Fibroblast of villous mesenchyme (primary cell): Measurements from ENCODE around the gene TXLNA. TPM values are rescaled to one million over a fixed set of nuclear protein-coding genes. Genes with fewer than 3 reads are reported as not detected.

ENCODE experiments used
- DNase-seq: peaks from one replicate; pipeline ENCODE4 v3.0.0-alpha.2; 2010; ENCODE audit warnings: low read depth
- H3K4me3 ChIP-seq: 2 replicates; pipeline ENCODE4 v1.5.1; 2011; ENCODE audit warnings: low read depth, mild to moderate bottlenecking, low read length
- CTCF ChIP-seq: IDR thresholded peaks from 2 replicates; pipeline ENCODE4 v1.5.1; 2012; ENCODE audit warnings: low read depth, mild to moderate bottlenecking, low read length; ENCODE audit not compliant: insufficient read depth
- total RNA-seq: library from RNA; depleted of rRNA; stranded (reverse); fragments of >200 nt; gene quantifications from 2 replicates; pipeline ENCODE4 v1.2.3, GENCODE V29; 2012

TXLNA gene
- total RNA-seq, 1 donor, result 128 TPM

- peak; percentile 88 for TF ChIP-seq CTCF
- no peak overlapping the region for H3K4me3 ChIP-seq
- DNase-seq, result peak; percentile 65
Observed at GRCh38 chr1:32215629-32216480, 36.4 kb downstream of the TXLNA start.

GRCh38 chr1:32216566-32216965 is 37.1 kb downstream of the TXLNA start:
- no peak for TF ChIP-seq CTCF
- no peak for DNase-seq
- no peak overlapping the region for H3K4me3 ChIP-seq

- peak; percentile 75 for DNase-seq
- no peak overlapping the region for H3K4me3 ChIP-seq
- no peak for TF ChIP-seq CTCF
Observed at GRCh38 chr1:32219022-32219421, 39.5 kb downstream of the TXLNA start.

DNA sequence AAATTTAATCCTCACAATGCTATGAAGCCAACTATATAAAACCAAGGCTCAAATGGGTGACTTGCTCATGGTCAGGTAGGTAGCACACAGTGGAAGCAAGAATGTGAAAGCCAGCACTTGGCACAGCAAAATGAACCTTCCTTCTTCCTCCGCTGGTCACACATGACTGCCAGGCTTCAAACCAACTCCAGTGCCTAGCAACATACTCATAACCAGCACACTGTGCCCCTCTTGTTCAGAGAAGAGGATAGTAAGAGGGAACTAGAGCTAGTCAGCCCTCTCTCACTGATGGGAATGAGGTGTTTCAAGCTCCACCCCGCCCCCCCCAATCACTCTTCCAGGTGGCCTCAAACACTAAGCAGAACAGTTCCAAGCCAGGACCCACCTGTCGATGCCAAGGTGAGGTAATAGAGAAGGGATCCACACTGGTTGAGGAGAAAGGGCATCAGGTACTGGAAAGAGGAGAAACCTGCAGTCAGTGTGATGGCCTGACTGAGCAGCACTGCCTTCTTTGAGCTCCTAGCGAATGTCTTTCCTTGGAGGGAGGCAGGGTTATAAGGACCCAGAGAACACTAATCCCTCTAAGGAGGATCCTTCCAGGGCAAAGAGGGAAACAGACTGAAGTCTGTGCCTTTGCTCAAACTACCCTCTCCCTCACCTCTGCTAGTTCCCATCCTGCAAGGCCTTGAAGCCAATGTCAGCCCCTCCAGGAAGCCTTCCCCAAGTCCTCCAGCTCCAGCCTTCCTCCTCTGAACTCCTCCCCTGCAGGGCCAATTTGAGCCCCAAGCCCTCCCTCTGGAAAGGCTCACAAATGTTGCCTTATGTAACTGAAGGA is 41.5 kb downstream of the TXLNA start:
- peak overlapping the region; percentile 86 for H3K4me3 ChIP-seq
- no peak for TF ChIP-seq CTCF
- DNase-seq, result no peak

DNA sequence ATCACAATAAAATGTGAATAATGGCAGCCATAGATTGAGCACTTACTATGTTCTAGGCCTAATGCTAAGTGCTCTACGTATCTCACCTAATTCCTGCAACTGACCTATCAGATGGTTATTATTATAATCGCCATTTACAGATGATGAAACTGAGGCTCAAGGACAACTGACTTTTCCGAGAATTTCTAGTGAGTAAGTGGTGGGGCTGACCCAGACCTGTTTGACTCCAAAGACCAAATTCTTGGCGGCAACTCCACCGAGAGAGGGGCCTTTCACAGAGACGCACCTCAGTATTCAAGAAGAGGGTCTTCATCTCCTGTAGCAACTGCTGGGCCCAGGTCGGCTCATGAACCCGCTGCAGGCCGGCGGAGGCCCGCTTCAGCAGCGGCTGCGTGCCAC is 42.1 kb downstream of the TXLNA start:
- H3K4me3 ChIP-seq, result peak overlapping the region; percentile 86
- no peak for DNase-seq
- no peak for TF ChIP-seq CTCF

DNA sequence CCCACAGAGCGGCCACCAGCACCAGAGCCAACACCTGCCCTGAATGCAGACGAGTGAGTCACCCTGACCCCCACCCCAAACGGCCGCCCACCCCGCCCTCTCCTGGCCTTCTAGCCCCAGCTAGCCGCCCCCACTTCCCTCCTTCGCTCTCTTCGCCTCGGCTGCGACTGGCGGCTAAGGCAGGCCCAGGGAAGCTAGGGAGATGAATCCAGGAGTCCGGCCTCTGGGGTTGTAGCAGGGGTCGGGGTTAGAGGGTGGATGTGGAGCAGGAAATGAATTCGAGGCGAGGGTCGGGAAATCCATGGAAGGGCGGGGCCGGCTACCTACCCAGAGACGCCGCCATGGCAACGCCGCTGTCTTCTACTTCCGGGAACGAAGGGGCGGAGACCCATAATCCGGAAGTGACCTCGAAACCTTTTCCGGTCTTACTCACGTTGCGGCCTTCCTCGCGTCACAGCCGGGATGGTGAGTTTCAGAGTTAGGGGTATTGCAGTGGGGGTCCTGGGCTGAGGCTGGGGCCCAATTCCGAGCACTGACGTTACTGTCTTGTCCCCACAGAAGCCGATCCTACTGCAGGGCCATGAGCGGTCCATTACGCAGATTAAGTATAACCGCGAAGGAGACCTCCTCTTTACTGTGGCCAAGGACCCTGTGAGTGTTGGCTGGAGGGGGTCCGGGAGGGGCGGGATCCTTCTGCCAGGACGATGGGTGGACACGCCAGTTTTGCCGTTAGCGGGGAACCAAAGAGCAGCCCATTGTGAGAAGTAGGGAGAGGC is 42.7 kb downstream of the TXLNA start, which contains the start of the genes EIF3I and TMEM234:
Gene EIF3I, plus strand, starts transcription at position 428 of the 776 bp plus-strand sequence. Its CDS starts 35 bp downstream, at position 463.
Gene TMEM234, minus strand, starts transcription at position 374 of the 776 bp plus-strand sequence. Its CDS starts 31 bp downstream, at position 343.
- TF ChIP-seq CTCF, result no peak
- peak within 1 kb of the TSS; percentile 86 for H3K4me3 ChIP-seq
- DNase-seq, result peak; percentile 93
